B cell (primary cell): ENCODE measurements around the gene GCC2. TPM values are rescaled to one million over a fixed set of nuclear protein-coding genes. Genes with fewer than 3 reads are reported as not detected.

Experiments
- ATAC-seq: fragments of 200-7000 bp; cut with Tn5 transposase; one replicate; pipeline ENCODE4 v1.10.0; 2021; ENCODE audit warnings: low read depth, mild to moderate bottlenecking, moderate number of reproducible peaks, moderate library complexity
- CTCF ChIA-PET: fragments of 350-600 bp; sonication (Branson Sonifier 250); formaldehyde crosslinking; loops from one replicate; lab custom pipeline; 2021; ENCODE audit warnings: antibody characterized with exemption, inconsistent platforms; lab: Charles Lee
- POLR2A ChIA-PET: fragments of 350-600 bp; sonication (Branson Sonifier 250); formaldehyde crosslinking; loops from one replicate; lab custom pipeline; 2021; ENCODE audit warnings: antibody characterized with exemption; lab: Charles Lee
- DNase-seq: peaks from one replicate; pipeline ENCODE4 v3.0.0; 2013
- H2AFZ ChIP-seq: 2 replicates; pipeline ENCODE4 v1.6.1; 2012; ENCODE audit warnings: mild to moderate bottlenecking, low read depth, low read length; ENCODE audit not compliant: insufficient read depth, poor library complexity, severe bottlenecking
- H3K27ac ChIP-seq, 2 donors: 1 replicate in 1 of 2; 2 replicates in 1 of 2; pipeline ENCODE4 v1.5.1; 2012 to 2013; ENCODE audit warnings: low read length in 2 of 2, mild to moderate bottlenecking in 2 of 2, moderate library complexity in 1 of 2
- H3K27me3 ChIP-seq, 4 experiments: fragments of 200-600 bp in 1 of 4; sonication (generic) in 1 of 4; replicated peaks in 1 of 4; 1 replicate in 2 of 4; 2 replicates in 2 of 4; pipeline versions ENCODE4 v1.6.1 to v1.7.0; 2013 to 2016; ENCODE audit warnings: low read length in 3 of 4, mild to moderate bottlenecking in 2 of 4, mixed read lengths in 1 of 4, moderate library complexity in 1 of 4; ENCODE audit not compliant: insufficient read depth in 4 of 4, control insufficient read depth in 3 of 4; ENCODE audit errors: control extremely low read depth in 1 of 4
- H3K36me3 ChIP-seq, 2 experiments: replicated peaks in 1 of 2; 1 replicate in 1 of 2; 2 replicates in 1 of 2; pipeline versions ENCODE4 v1.6.1 to v1.7.1; 2013; ENCODE audit warnings: low read length in 1 of 2; ENCODE audit not compliant: insufficient read depth in 2 of 2, control insufficient read depth in 1 of 2; ENCODE audit errors: control extremely low read depth in 1 of 2, extremely low read depth in 1 of 2
- H3K4me1 ChIP-seq, 2 donors: fragments of 200-600 bp in 1 of 2; sonication (generic) in 1 of 2; 1 replicate in 1 of 2; 2 replicates in 1 of 2; pipeline versions ENCODE4 v1.5.1 to v1.6.1; 2013 to 2017; ENCODE audit warnings: low read length in 2 of 2; ENCODE audit not compliant: control insufficient read depth in 2 of 2, insufficient read depth in 2 of 2
- H3K4me2 ChIP-seq: replicated peaks from 2 replicates; pipeline ENCODE3; 2012; ENCODE audit warnings: mild to moderate bottlenecking, low read depth, low read length; ENCODE audit not compliant: poor library complexity, severe bottlenecking
- H3K4me3 ChIP-seq, 5 experiments: fragments of 200-600 bp in 1 of 5; sonication (generic) in 1 of 5; 1 replicate in 3 of 5; 2 replicates in 2 of 5; pipeline versions ENCODE4 v1.5.1 to v1.7.0; 2011 to 2016; ENCODE audit warnings: low read length in 4 of 5, mild to moderate bottlenecking in 4 of 5, low read depth in 2 of 5, control low read depth in 1 of 5, moderate library complexity in 1 of 5; ENCODE audit not compliant: insufficient read depth in 1 of 5; ENCODE audit errors: control extremely low read depth in 1 of 5, extremely low read depth in 1 of 5
- H3K79me2 ChIP-seq: fragments of 200-600 bp; sonication (generic); one replicate; pipeline ENCODE4 v1.6.0; 2016; ENCODE audit warnings: low read length; ENCODE audit not compliant: control insufficient read depth, insufficient read depth
- H3K9ac ChIP-seq: fragments of 200-600 bp; sonication (generic); 2 replicates; pipeline ENCODE4 v1.6.1; 2017; ENCODE audit warnings: mild to moderate bottlenecking, low read length, moderate library complexity
- H3K9me3 ChIP-seq, 3 donors: one replicate each; pipeline versions ENCODE4 v1.6.1 to v1.7.1; 2013; ENCODE audit warnings: low read length in 2 of 3; ENCODE audit not compliant: control insufficient read depth in 2 of 3, insufficient read depth in 1 of 3; ENCODE audit errors: control extremely low read depth in 1 of 3
- H4K20me1 ChIP-seq: 2 replicates; pipeline ENCODE4 v1.6.0; 2012; ENCODE audit warnings: mild to moderate bottlenecking, low read length; ENCODE audit not compliant: insufficient read depth, control insufficient read depth, poor library complexity, severe bottlenecking
- H3K27ac Mint-ChIP-seq: one replicate; pipeline ENCODE4 v1.8.0; 2021; ENCODE audit warnings: mixed read lengths
- H3K27me3 Mint-ChIP-seq: one replicate; pipeline ENCODE4 v1.8.0; 2021; ENCODE audit warnings: mixed read lengths
- H3K4me1 Mint-ChIP-seq: one replicate; pipeline ENCODE4 v1.8.0; 2021; ENCODE audit warnings: mixed read lengths
- H3K4me3 Mint-ChIP-seq: one replicate; pipeline ENCODE4 v1.8.0; 2021; ENCODE audit warnings: mixed read lengths
- H3K9me3 Mint-ChIP-seq: one replicate; pipeline ENCODE4 v1.8.0; 2022; ENCODE audit warnings: mixed read lengths; ENCODE audit not compliant: insufficient read depth
- CTCF ChIP-seq: fragments of 200-600 bp; IDR thresholded peaks from one replicate; pipeline ENCODE4 v1.8.0; 2022; ENCODE audit warnings: antibody characterized with exemption, mild to moderate bottlenecking
- EZH2 ChIP-seq: IDR thresholded peaks from 2 replicates; pipeline ENCODE4 v1.6.1; 2012; ENCODE audit warnings: borderline replicate concordance, low read depth, mild to moderate bottlenecking, moderate library complexity, low read length; ENCODE audit not compliant: insufficient read depth, poor library complexity, severe bottlenecking
- WGBS: methylation state at CpG from one replicate; pipeline ENCODE4 v1.1.5; 2013; ENCODE audit warnings: missing lambda C conversion rate; ENCODE audit not compliant: insufficient coverage; 5-methylcytosine and 5-hydroxymethylcytosine counted together
- intact Hi-C: fragments of 100-400 bp; cut with micrococcal nuclease; formaldehyde crosslinking; loops from one replicate; pipeline ENCODE4 v1.10.0; 2022
- polyA plus RNA-seq: library from polyadenylated mRNA; depleted of rRNA; stranded (reverse); fragments of >200 nt; gene quantifications from 2 replicates; pipeline ENCODE4 v1.2.3, GENCODE V29; 2012
- total RNA-seq, 2 donors: library from RNA; stranded (reverse); fragments of 120-200 nt in 1 of 2; gene quantifications; 1 replicate in 1 of 2; 2 replicates in 1 of 2; pipeline versions ENCODE4 v1.2.3 to v1.2.4, GENCODE V29; 2013 to 2022

Gene GCC2
- total and polyA plus RNA-seq, 2 donors (not counting 1 experiment from before 2014, with no cell fraction given): 12.3 to 87.9 TPM

DNA sequence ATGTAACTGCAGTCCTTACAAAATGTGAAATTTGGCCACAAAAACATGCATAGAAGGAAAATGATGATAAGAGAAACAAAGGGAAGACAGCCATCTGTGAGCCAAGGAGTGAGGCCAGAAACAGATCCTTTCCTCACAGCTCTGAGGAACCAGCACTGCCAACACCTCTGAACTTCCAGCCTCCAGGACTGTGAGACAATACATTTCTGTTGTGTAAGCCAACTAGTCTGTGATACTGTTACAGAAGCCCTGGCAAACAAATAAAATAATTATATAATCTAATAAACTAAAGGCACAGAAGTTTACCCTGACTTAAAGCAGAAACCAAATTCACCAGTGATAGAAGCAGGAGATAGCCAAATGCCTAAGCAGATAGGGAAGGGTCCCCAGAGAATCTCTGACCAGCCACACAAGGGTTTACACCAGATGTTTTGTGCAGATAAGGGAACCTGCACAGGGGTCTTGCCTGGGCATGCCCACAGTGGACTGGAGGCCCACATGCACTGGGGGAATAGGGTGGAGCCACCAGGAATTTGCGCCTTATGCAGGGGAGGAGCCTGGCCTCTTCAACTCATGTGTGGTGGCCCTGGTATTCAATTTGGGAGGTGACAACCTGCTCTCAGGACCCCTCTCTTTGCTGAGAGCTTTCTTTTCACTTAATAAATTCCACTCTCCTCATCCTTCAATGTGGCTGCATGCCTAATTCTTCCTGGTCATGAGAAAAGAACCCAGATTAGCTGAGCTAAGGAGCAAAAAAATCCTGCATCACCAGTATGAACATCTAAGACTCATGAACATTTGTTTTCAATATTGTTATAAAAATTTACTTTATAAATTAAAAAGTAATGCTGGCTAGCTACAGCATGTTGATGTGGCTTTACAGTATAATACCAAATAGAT lies 3.8 kb upstream of the GCC2 start:
- no peak for TF ChIP-seq EZH2
- no peak for TF ChIP-seq CTCF
- no peaks in the 10 kb centered on the region for H4K20me1 ChIP-seq
- intact Hi-C loops: no loop called here
- WGBS: 100% methylated on average over 1 of the region's 1 CpG
- CTCF ChIA-PET: no interaction called here
- no peak overlapping the region for H3K4me3 Mint-ChIP-seq
- H3K9me3 Mint-ChIP-seq: no peaks in the 10 kb centered on the region
- peaks cover 12 to 18% of the 10 kb centered on the region in 2 donors for H3K4me1 ChIP-seq
- H3K9ac ChIP-seq: no peak overlapping the region
- H2AFZ ChIP-seq: no peak overlapping the region
- no peaks in the 10 kb centered on the region for H3K27me3 ChIP-seq
- no peaks in the 10 kb centered on the region for H3K9me3 ChIP-seq
- H3K27ac ChIP-seq: no peak overlapping the region
- H3K4me3 ChIP-seq: no peak overlapping the region
- H3K4me1 Mint-ChIP-seq: peaks cover 23% of the 10 kb centered on the region
- POLR2A ChIA-PET: no interaction called here
- H3K36me3 ChIP-seq: no peaks in the 10 kb centered on the region
- H3K27me3 Mint-ChIP-seq: no peaks in the 10 kb centered on the region
- ATAC-seq (no peak), DNase-seq (no peak)
- no peak overlapping the region for H3K4me2 ChIP-seq
- no peak overlapping the region for H3K27ac Mint-ChIP-seq
- H3K79me2 ChIP-seq: peaks cover 11% of the 10 kb centered on the region

GRCh38 chr2:108446703-108447102 lies 2.3 kb upstream of the GCC2 start:
- Histone ChIP-seq H2AFZ (no peak overlapping the region), H3K4me3 (no peak overlapping the region), H3K4me2 (no peak overlapping the region), H3K9ac (no peak overlapping the region), H3K4me1 (peaks cover 14 to 20% of the 10 kb centered on the region in 2 donors), H3K27ac (no peak overlapping the region), H3K9me3 (no peaks in the 10 kb centered on the region), H3K79me2 (peaks cover 18% of the 10 kb centered on the region), H4K20me1 (no peaks in the 10 kb centered on the region), H3K27me3 (no peaks in the 10 kb centered on the region), H3K36me3 (peaks cover 0 to 2% of the 10 kb centered on the region in 2 experiments)
- ATAC-seq (no peak), DNase-seq (no peak)
- CTCF ChIA-PET: no interaction called here
- intact Hi-C loops: no loop called here
- Mint-ChIP-seq H3K9me3 (no peaks in the 10 kb centered on the region), H3K27me3 (no peaks in the 10 kb centered on the region), H3K27ac (no peak overlapping the region), H3K4me3 (no peak overlapping the region), H3K4me1 (peaks cover 32% of the 10 kb centered on the region)
- TF ChIP-seq EZH2 (no peak), CTCF (no peak)
- POLR2A ChIA-PET: no interaction called here
- no CpG with 5 or more reads among the region's 2 CpGs for WGBS
